H1 (cell line): ENCODE results near the gene CDK5R2. TPM values are rescaled to one million over a fixed set of nuclear protein-coding genes. Genes with fewer than 3 reads are reported as not detected.

Experiments
- EGR1 ChIP-seq: IDR thresholded peaks from 2 replicates; pipeline ENCODE4 v1.6.1; 2011; ENCODE audit warnings: low read depth, low read length, borderline replicate concordance
- RBBP5 ChIP-seq: IDR thresholded peaks from 2 replicates; pipeline ENCODE4 v1.7.1; 2012; ENCODE audit warnings: low read depth, mild to moderate bottlenecking, inconsistent platforms, low read length, moderate library complexity, borderline replicate concordance
- RXRA ChIP-seq: IDR thresholded peaks from 2 replicates; pipeline ENCODE4 v1.6.1; 2011; ENCODE audit warnings: low read depth, mild to moderate bottlenecking, low read length, moderate library complexity; ENCODE audit not compliant: insufficient read depth
- SIX5 ChIP-seq: IDR thresholded peaks from 2 replicates; pipeline ENCODE4 v1.6.1; 2011; ENCODE audit warnings: mild to moderate bottlenecking, low read depth, low read length
- TCF12 ChIP-seq: IDR thresholded peaks from 2 replicates; pipeline ENCODE4 v1.6.1; 2011; ENCODE audit warnings: low read depth, mild to moderate bottlenecking, low read length
- ZNF274 ChIP-seq: IDR thresholded peaks from 2 replicates; pipeline ENCODE4 v1.7.0; 2012; ENCODE audit warnings: low read length, borderline replicate concordance; ENCODE audit errors: extremely low read depth
- polyA plus RNA-seq, 7 experiments: library from polyadenylated mRNA; depleted of rRNA in 3 of 7; stranded (reverse) in 5 of 7; unstranded in 2 of 7; fragments of >200 nt in 5 of 7; fragments of 200-250 nt in 2 of 7; gene quantifications; 1 replicate in 5 of 7; 2 replicates in 1 of 7; 4 replicates in 1 of 7; pipeline versions ENCODE4 v1.2.1 to v1.2.3, GENCODE V29; 2011 to 2013; ENCODE audit warnings: missing spikeins in 2 of 7, mixed read lengths in 2 of 7
- total RNA-seq: library from RNA; stranded (reverse); fragmentation: NEBNext Ultra II Directional; extraction: Animal tissue kit (Norgen Biotek cat#: 25700); gene quantifications from 2 replicates; pipeline ENCODE4 v1.2.1, GENCODE V29; 2021

CDK5R2 gene
- total and polyA plus RNA-seq, 2 of the 8 experiments (the other 6 are each of a cell fraction or from before 2014, with no cell fraction given): 0.14 TPM; not detected in 1

DNA sequence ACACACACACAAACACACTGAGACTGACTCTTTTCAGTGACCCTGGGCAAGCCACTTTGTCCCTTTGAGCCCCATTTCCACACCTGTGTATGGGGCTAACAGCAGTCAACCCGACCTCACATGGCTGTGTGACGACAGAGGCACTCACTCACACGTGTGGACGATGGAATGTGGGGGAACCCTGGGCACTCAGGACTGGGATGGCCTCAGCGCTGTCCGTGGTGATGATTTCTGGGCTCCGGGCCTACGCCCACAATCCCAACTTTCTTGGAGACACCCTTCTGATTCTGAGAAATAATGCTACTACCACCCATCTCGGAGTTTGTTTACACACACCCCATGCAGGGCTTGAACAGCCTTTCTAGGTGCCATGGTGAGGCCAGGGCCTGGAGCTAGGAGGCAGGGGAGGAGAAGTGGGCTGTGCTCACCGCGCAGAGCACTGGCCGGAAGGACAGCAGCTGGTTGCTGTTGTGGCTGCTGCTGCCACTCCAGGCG is 32.3 kb downstream of the CDK5R2 start (continued):
- TF ChIP-seq EGR1 (no peak), SIX5 (no peak), RXRA (no peak), RBBP5 (no peak), TCF12 (no peak), ZNF274 (no peak)
